ENCODE measurements around the gene KCNC4.

Gene KCNC4

GRCh38 chr1:110209715-110210603 lies at the start of gene KCNC4:
KCNC4 (plus strand) TSS chr1:110210314; CDS start chr1:110211500, 1,186 bp downstream.
- peak; percentile 95 to 96 for DNase-seq

- no peak for DNase-seq
Measured at GRCh38 chr1:110160538-110161100, 49.5 kb upstream of the KCNC4 start.

GRCh38 chr1:110161165-110161564 lies 48.9 kb upstream of the KCNC4 start:
- no peak for DNase-seq

- DNase-seq, result no peak
Measured at GRCh38 chr1:110161849-110162248, 48.3 kb upstream of the KCNC4 start.

- DNase-seq, result no peak
Measured at GRCh38 chr1:110163591-110163990, 46.5 kb upstream of the KCNC4 start.

GRCh38 chr1:110164725-110165350 lies 45.3 kb upstream of the KCNC4 start:
- DNase-seq, result no peak

GRCh38 chr1:110165761-110166231 lies 44.3 kb upstream of the KCNC4 start:
- DNase-seq, result no peak

- DNase-seq, result no peak
Measured at GRCh38 chr1:110166861-110167260, 43.3 kb upstream of the KCNC4 start.

GRCh38 chr1:110170766-110171733 lies 39.1 kb upstream of the KCNC4 start:
- no peak for DNase-seq

GRCh38 chr1:110172001-110172400 lies 38.1 kb upstream of the KCNC4 start:
- no peak for DNase-seq

- no peak for DNase-seq
Measured at GRCh38 chr1:110173466-110174105, 36.5 kb upstream of the KCNC4 start.

GRCh38 chr1:110174961-110175360 lies 35.2 kb upstream of the KCNC4 start:
- no peak for DNase-seq

GRCh38 chr1:110176299-110176956 lies 33.7 kb upstream of the KCNC4 start:
- no peak for DNase-seq

- no peak for DNase-seq
Measured at GRCh38 chr1:110177775-110178174, 32.3 kb upstream of the KCNC4 start.

GRCh38 chr1:110183642-110184167 lies 26.4 kb upstream of the KCNC4 start:
- DNase-seq, result no peak

GRCh38 chr1:110184446-110184845 lies 25.7 kb upstream of the KCNC4 start:
- DNase-seq, result no peak

- no peak for DNase-seq
Measured at GRCh38 chr1:110185181-110185580, 24.9 kb upstream of the KCNC4 start.

- DNase-seq, result no peak
Measured at GRCh38 chr1:110186558-110186957, 23.6 kb upstream of the KCNC4 start.

- DNase-seq, result no peak
Measured at GRCh38 chr1:110187139-110187890, 22.8 kb upstream of the KCNC4 start.

- DNase-seq, result no peak
Measured at GRCh38 chr1:110188035-110188618, 22.0 kb upstream of the KCNC4 start.

Data from CD4-positive, alpha-beta T cell treated with Interleukin-1 beta for 1 hour (primary cell).